Motor neuron (in vitro differentiated cells): Measurements from ENCODE around the gene SYNRG. TPM values are rescaled to one million over a fixed set of nuclear protein-coding genes. Genes with fewer than 3 reads are reported as not detected.
"Not testable (repeated sequence)": the region's sequence is repeated elsewhere in the genome, so short reads cannot be mapped to it uniquely, and the experiment has no call there.

Experiments used
- ATAC-seq, 8 experiments: fragments of 200-7000 bp; cut with Tn5 transposase; replicated peaks in 6 of 8; 2 replicates each; pipeline ENCODE4 v1.8.0; 2021; ENCODE audit warnings: mild to moderate bottlenecking in 8 of 8, moderate library complexity in 8 of 8
- H3K27ac ChIP-seq, 2 donors: fragments of 250-450 bp; sonication (Bioruptor Pico); 2 replicates each; pipeline ENCODE4 v1.9.0; 2021; ENCODE audit warnings: antibody characterized with exemption in 2 of 2, mild to moderate bottlenecking in 2 of 2, moderate library complexity in 1 of 2
- H3K4me1 ChIP-seq, 2 donors: fragments of 250-450 bp; sonication (Bioruptor Pico); replicated peaks in 1 of 2; 2 replicates each; pipeline ENCODE4 v1.6.1; 2021; ENCODE audit warnings: antibody characterized with exemption in 2 of 2, mild to moderate bottlenecking in 2 of 2, moderate library complexity in 1 of 2
- H3K4me3 ChIP-seq, 5 donors: fragments of 250-450 bp; sonication (Bioruptor Pico); 2 replicates each; pipeline ENCODE4 v1.9.0; 2021; ENCODE audit warnings: antibody characterized with exemption in 5 of 5, mild to moderate bottlenecking in 5 of 5, moderate library complexity in 4 of 5
- WGBS, 10 experiments: fragments of 450-650 bp; shearing (Covaris generic); methylation state at CpG; one replicate each; pipeline ENCODE4 v1.0.0; 2022; 5-methylcytosine and 5-hydroxymethylcytosine counted together
- in situ Hi-C, 9 experiments: fragments of 400-800 bp; cut with MboI; loops; one replicate each; pipeline ENCODE4 v1.15.0; 2021; ENCODE audit warnings: low sequenced_read_pairs in 9 of 9, low pct_unique_long_range_greater_than_20kb in 2 of 9; ENCODE audit not compliant: unreplicated experiment in 9 of 9
- total RNA-seq, 8 experiments: library from RNA; unstranded; fragments of 300-600 nt; gene quantifications; 2 replicates each; pipeline versions ENCODE4 v1.2.3 to v1.2.4, GENCODE V29; 2022

The SYNRG gene
- total RNA-seq, 8 experiments from 2014 or later: 11.6 to 48.5 (median 27.7) TPM

- Histone ChIP-seq H3K4me3 (no peak overlapping the region), H3K4me1 (peaks cover 1 to 4% of the 10 kb centered on the region in 2 donors), H3K27ac (no peak overlapping the region)
- no peak for ATAC-seq
- WGBS, 10 experiments: 92 to 100% (median 100%) methylated on average over 1 to 2 of the region's 2 CpGs; no CpG with 5 or more reads in 6 of the 10 experiments
- in situ Hi-C loops: loop anchor here in 1 of 9 experiments (25.0 kb wide), 1 partner anchor 103 kb away; no protein-coding TSS in a partner anchor
Observed at GRCh38 chr17:37614823-37615222, 5.6 kb upstream of the SYNRG start.

GRCh38 chr17:37614391-37614790, 5.2 kb upstream of the SYNRG start:
- ATAC-seq: peak in 1 of 8 experiments; percentile 2
- H3K27ac ChIP-seq: no peak overlapping the region
- peaks cover 2 to 4% of the 10 kb centered on the region in 2 donors for H3K4me1 ChIP-seq
- H3K4me3 ChIP-seq: no peak overlapping the region
- 17 to 100% (median 86%) methylated on average over 1 to 5 of the region's 5 CpGs; no CpG with 5 or more reads in 1 of the 10 experiments for WGBS, 10 experiments
- in situ Hi-C loops: loop anchor here in 1 of 9 experiments (25.0 kb wide), 1 partner anchor 102 kb away; no protein-coding TSS in a partner anchor

GRCh38 chr17:37610971-37611370, 1.8 kb upstream of the SYNRG start:
- 50 to 100% (median 87%) methylated on average over 1 of the region's 1 CpG; no CpG with 5 or more reads in 6 of the 10 experiments for WGBS, 10 experiments
- in situ Hi-C loops: loop anchor here in 1 of 9 experiments (25.0 kb wide), 1 partner anchor 99 kb away; no protein-coding TSS in a partner anchor
- Histone ChIP-seq H3K27ac (no peak overlapping the region), H3K4me1 (peaks cover 4 to 6% of the 10 kb centered on the region in 2 donors), H3K4me3 (no peak overlapping the region)
- ATAC-seq: no peak

- Histone ChIP-seq H3K27ac (peak overlapping the region; percentile 72 to 85), H3K4me3 (peak overlapping the region in 3 of 5 donors; percentile 75 to 96 (median 91))
- H3K4me1 ChIP-seq, ATAC-seq: not testable (repeated sequence)
- 57 to 96% (median 91%) methylated on average over 1 to 5 of the region's 5 CpGs for WGBS, 10 experiments
- in situ Hi-C loops: loop anchor here in 1 of 9 experiments (25.0 kb wide), 1 partner anchor 98 kb away; no protein-coding TSS in a partner anchor
Observed at GRCh38 chr17:37610041-37610420, 813 bp upstream of the SYNRG start.

GRCh38 chr17:37608351-37609169, 658 bp downstream of the SYNRG start:
- in situ Hi-C loops: loop anchor here in 1 of 9 experiments (25.0 kb wide), 1 partner anchor 96 kb away; no protein-coding TSS in a partner anchor
- ATAC-seq: peak; percentile 25 to 75 (median 68)
- 0 to 6% (median 0%) methylated on average over 2 to 8 of the region's 26 CpGs; no CpG with 5 or more reads in 1 of the 10 experiments for WGBS, 10 experiments

GRCh38 chr17:37607637-37608331, 1.4 kb downstream of the SYNRG start:
- 25 to 81% (median 63%) methylated on average over 5 to 20 of the region's 26 CpGs for WGBS, 10 experiments
- in situ Hi-C loops: loop anchor here in 1 of 9 experiments (25.0 kb wide), 1 partner anchor 95 kb away; no protein-coding TSS in a partner anchor
- H3K4me1 ChIP-seq: peaks cover 4 to 6% of the 10 kb centered on the region in 2 donors
- H3K4me3 ChIP-seq: peak overlapping the region; percentile 75 to 98 (median 91)
- ATAC-seq: no peak
- H3K27ac ChIP-seq: no peak overlapping the region

More at GRCh38 chr17:37608351-37609169, 658 bp downstream of the SYNRG start:
- peak overlapping the region; percentile 75 to 98 (median 91) for H3K4me3 ChIP-seq
- H3K27ac ChIP-seq: peak overlapping the region; percentile 95 to 98
- H3K4me1 ChIP-seq: peaks cover 4 to 6% of the 10 kb centered on the region in 2 donors

GRCh38 chr17:37605813-37606505, 3.3 kb downstream of the SYNRG start:
- WGBS, 10 experiments: 74 to 100% (median 95%) methylated on average over 1 to 7 of the region's 7 CpGs
- Histone ChIP-seq H3K27ac (no peak overlapping the region), H3K4me3 (no peak overlapping the region), H3K4me1 (peaks cover 3 to 6% of the 10 kb centered on the region in 2 donors)
- in situ Hi-C loops: loop anchor here in 1 of 9 experiments (25.0 kb wide), 1 partner anchor 94 kb away; no protein-coding TSS in a partner anchor
- no peak for ATAC-seq

- in situ Hi-C loops: loop anchor here in 1 of 9 experiments (25.0 kb wide), 1 partner anchor 93 kb away; no protein-coding TSS in a partner anchor
- H3K4me3 ChIP-seq: no peak overlapping the region
- H3K4me1 ChIP-seq: peaks cover 0 to 6% of the 10 kb centered on the region in 2 donors
- WGBS, 10 experiments: 0 to 100% (median 90%) methylated on average over 1 to 4 of the region's 4 CpGs
- no peak overlapping the region for H3K27ac ChIP-seq
- peak in 1 of 8 experiments; percentile 3 for ATAC-seq
Observed at GRCh38 chr17:37605081-37605480, 4.1 kb downstream of the SYNRG start.

- 71 to 100% (median 86%) methylated on average over 2 to 6 of the region's 6 CpGs; no CpG with 5 or more reads in 1 of the 10 experiments for WGBS, 10 experiments
- Histone ChIP-seq H3K4me3 (no peak overlapping the region), H3K4me1 (peaks cover 0 to 3% of the 10 kb centered on the region in 2 donors), H3K27ac (no peak overlapping the region)
- in situ Hi-C loops: loop anchor here in 1 of 9 experiments (25.0 kb wide), 1 partner anchor 92 kb away; no protein-coding TSS in a partner anchor
- ATAC-seq: no peak
Observed at GRCh38 chr17:37604556-37604955, 4.7 kb downstream of the SYNRG start.

GRCh38 chr17:37598145-37598544, 11.1 kb downstream of the SYNRG start:
- in situ Hi-C loops: no loop called here
- no peak for ATAC-seq
- H3K4me3 ChIP-seq: no peak overlapping the region
- no peak overlapping the region for H3K27ac ChIP-seq
- H3K4me1 ChIP-seq: no peaks in the 10 kb centered on the region
- WGBS, 10 experiments: 56 to 100% (median 100%) methylated on average over 1 to 2 of the region's 2 CpGs

GRCh38 chr17:37592291-37592690, 16.9 kb downstream of the SYNRG start:
- in situ Hi-C loops: no loop called here
- Histone ChIP-seq H3K4me3 (no peak overlapping the region), H3K4me1 (no peaks in the 10 kb centered on the region), H3K27ac (no peak overlapping the region)
- no peak for ATAC-seq
- 61 to 98% (median 93%) methylated on average over 4 to 6 of the region's 6 CpGs for WGBS, 10 experiments

- in situ Hi-C loops: no loop called here
- Histone ChIP-seq H3K4me3 (no peak overlapping the region), H3K27ac (no peak overlapping the region), H3K4me1 (no peaks in the 10 kb centered on the region)
- no peak for ATAC-seq
- WGBS, 10 experiments: 67 to 100% (median 88%) methylated on average over 1 to 3 of the region's 3 CpGs; no CpG with 5 or more reads in 2 of the 10 experiments
Observed at GRCh38 chr17:37585066-37585465, 24.2 kb downstream of the SYNRG start.
